Sciatic nerve (tissue), 2 donors: Measurements from ENCODE around the gene RGPD3. TPM values are rescaled to one million over a fixed set of nuclear protein-coding genes. Genes with fewer than 3 reads are reported as not detected.

Experiments
- ATAC-seq: fragments of 200-7000 bp; cut with Tn5 transposase; one replicate; pipeline ENCODE4 v1.9.1; 2020; ENCODE audit warnings: mild to moderate bottlenecking, moderate library complexity
- DNase-seq: peaks from one replicate; pipeline ENCODE4 v3.0.0-alpha.2; 2020; ENCODE audit warnings: low spot score
- intact Hi-C: fragments of 100-400 bp; cut with DNase I; formaldehyde crosslinking; loops from one replicate; pipeline ENCODE4 v1.14.2; 2022
- total RNA-seq: library from RNA; stranded (reverse); fragmentation: NEBNext Ultra II Directional; extraction: Animal tissue kit (Norgen Biotek cat#: 25700); gene quantifications from one replicate; pipeline ENCODE4 v1.2.1, GENCODE V29; 2021
- donor health status: DM: no; HTN: no; CAD: no.
- donor health status: DM: no; HTN: no; CAD: no.

Gene RGPD3
- total RNA-seq, 1 donor from 2014 or later: 0.22 TPM

GRCh38 chr2:106356291-106356690 lies 111.9 kb downstream of the RGPD3 start:
- DNase-seq (no peak), ATAC-seq (no peak)
- intact Hi-C loops: no loop called here

- DNase-seq (no peak), ATAC-seq (no peak)
- intact Hi-C loops: no loop called here
These were observed 114.5 kb downstream of the RGPD3 start for GRCh38 chr2:106353676-106354075.

GRCh38 chr2:106350980-106351379 lies 117.2 kb downstream of the RGPD3 start:
- ATAC-seq: no peak
- intact Hi-C loops: no loop called here
- DNase-seq: no peak

GRCh38 chr2:106344302-106344701 lies 123.9 kb downstream of the RGPD3 start:
- intact Hi-C loops: no loop called here
- DNase-seq (no peak), ATAC-seq (no peak)

GRCh38 chr2:106343274-106343673 lies 124.9 kb downstream of the RGPD3 start:
- DNase-seq: no peak
- intact Hi-C loops: no loop called here
- no peak for ATAC-seq

- intact Hi-C loops: no loop called here
- ATAC-seq (no peak), DNase-seq (no peak)
These were observed 125.4 kb downstream of the RGPD3 start for GRCh38 chr2:106342831-106343251.

GRCh38 chr2:106341666-106342065 lies 126.5 kb downstream of the RGPD3 start:
- intact Hi-C loops: no loop called here
- no peak for ATAC-seq
- no peak for DNase-seq

Other genes starting within 250 kb of the RGPD3 start
- not detected for gene CD8B2, start 19.0 kb upstream of the RGPD3 start, total RNA-seq